Neural cell (in vitro differentiated cells): ENCODE measurements around the gene TRIM59. TPM values are rescaled to one million over a fixed set of nuclear protein-coding genes. Genes with fewer than 3 reads are reported as not detected.

ENCODE experiments used
- H2AFZ ChIP-seq: fragments of 200-600, 300-800 bp; sonication (generic), shearing (Covaris generic); 2 replicates; pipeline ENCODE4 v1.6.0; 2014; ENCODE audit warnings: low read depth, mild to moderate bottlenecking, antibody characterized with exemption, low read length, moderate library complexity
- H3F3A ChIP-seq: fragments of 200-600 bp; shearing (Covaris generic); 2 replicates; pipeline ENCODE4 v1.6.1; 2016; ENCODE audit warnings: mild to moderate bottlenecking, moderate library complexity, mixed read lengths, antibody characterized with exemption, low read length; ENCODE audit not compliant: insufficient read depth, poor library complexity, severe bottlenecking
- H3K27ac ChIP-seq: fragments of 200-600, 300-800 bp; sonication (generic), shearing (Covaris generic); 2 replicates; pipeline ENCODE4 v1.5.1; 2014; ENCODE audit warnings: mild to moderate bottlenecking, low read length, moderate library complexity
- H3K27me3 ChIP-seq: fragments of 300-800, 200-600 bp; sonication (generic), shearing (Covaris generic); 2 replicates; pipeline ENCODE4 v1.6.0; 2014; ENCODE audit warnings: mild to moderate bottlenecking, low read depth, low read length, moderate library complexity; ENCODE audit not compliant: insufficient read depth
- H3K36me3 ChIP-seq: fragments of 300-800, 200-600 bp; sonication (generic), shearing (Covaris generic); 2 replicates; pipeline ENCODE4 v1.5.1; 2014; ENCODE audit warnings: mild to moderate bottlenecking, antibody characterized with exemption, low read length, moderate library complexity; ENCODE audit not compliant: insufficient read depth
- H3K4me2 ChIP-seq: fragments of 300-800, 200-600 bp; sonication (generic), shearing (Covaris generic); 2 replicates; pipeline ENCODE4 v1.6.0; 2014; ENCODE audit warnings: mild to moderate bottlenecking, low read length
- H3K4me3 ChIP-seq: fragments of 300-800, 200-600 bp; sonication (generic), shearing (Covaris generic); 2 replicates; pipeline ENCODE4 v1.5.1; 2014; ENCODE audit warnings: mild to moderate bottlenecking, low read length, moderate library complexity
- H3K79me2 ChIP-seq: fragments of 200-600 bp; shearing (Covaris generic); replicated peaks from 2 replicates; pipeline ENCODE4 v1.6.0; 2014; ENCODE audit warnings: mild to moderate bottlenecking, low read length, moderate library complexity; ENCODE audit not compliant: insufficient read depth
- H3K9ac ChIP-seq: fragments of 300-800, 200-600 bp; sonication (generic), shearing (Covaris generic); 2 replicates; pipeline ENCODE4 v1.6.1; 2016; ENCODE audit warnings: mild to moderate bottlenecking, low read length, mixed read lengths
- H3K9me2 ChIP-seq: fragments of 200-600 bp; shearing (Covaris generic); 2 replicates; pipeline ENCODE4 v1.6.1; 2016; ENCODE audit warnings: mild to moderate bottlenecking, low read length, mixed read lengths; ENCODE audit not compliant: insufficient read depth
- H3K9me3 ChIP-seq: fragments of 200-600, 300-800 bp; sonication (generic), shearing (Covaris generic); 2 replicates; pipeline ENCODE4 v1.6.1; 2016; ENCODE audit warnings: mild to moderate bottlenecking, mixed run types, low read length, moderate library complexity, mixed read lengths
- H4K20me1 ChIP-seq: fragments of 200-600 bp; shearing (Covaris generic); 2 replicates; pipeline ENCODE4 v1.6.1; 2016; ENCODE audit warnings: mild to moderate bottlenecking, mixed run types; ENCODE audit not compliant: insufficient read depth
- CTCF ChIP-seq: fragments of 450-650 bp; IDR thresholded peaks from 2 replicates; pipeline ENCODE4 v1.5.1; 2014; ENCODE audit warnings: antibody characterized with exemption, mild to moderate bottlenecking, moderate library complexity; ENCODE audit not compliant: poor library complexity, severe bottlenecking
- EP300 ChIP-seq: fragments of 450-650 bp; conservative IDR thresholded peaks from 2 replicates; pipeline ENCODE4 v1.6.1; 2014; ENCODE audit warnings: antibody characterized with exemption, mild to moderate bottlenecking, moderate library complexity; ENCODE audit not compliant: poor library complexity, severe bottlenecking
- EZH2 ChIP-seq: fragments of 200-600, 300-800 bp; shearing (Covaris generic), sonication (generic); IDR thresholded peaks from 2 replicates; pipeline ENCODE4 v1.6.1; 2014; ENCODE audit warnings: antibody characterized with exemption, low read length, borderline replicate concordance, mild to moderate bottlenecking; ENCODE audit not compliant: insufficient read depth, poor library complexity, severe bottlenecking
- MXI1 ChIP-seq: fragments of 450-650 bp; conservative IDR thresholded peaks from 2 replicates; pipeline ENCODE4 v1.6.1; 2014; ENCODE audit warnings: antibody characterized with exemption, mild to moderate bottlenecking; ENCODE audit not compliant: poor library complexity, severe bottlenecking
- POLR2AphosphoS5 ChIP-seq: IDR thresholded peaks from 2 replicates; pipeline ENCODE4 v1.6.1; 2012
- RAD21 ChIP-seq: fragments of 450-650 bp; conservative IDR thresholded peaks from 2 replicates; pipeline ENCODE4 v1.6.1; 2014; ENCODE audit warnings: antibody characterized with exemption, mild to moderate bottlenecking, moderate library complexity
- REST ChIP-seq: IDR thresholded peaks from 2 replicates; pipeline ENCODE4 v1.6.1; 2012; ENCODE audit warnings: borderline replicate concordance
- SMC3 ChIP-seq: fragments of 450-650 bp; conservative IDR thresholded peaks from 2 replicates; pipeline ENCODE4 v1.6.1; 2014; ENCODE audit warnings: antibody characterized with exemption, mild to moderate bottlenecking, moderate library complexity; ENCODE audit not compliant: poor library complexity
- TAF1 ChIP-seq: IDR thresholded peaks from 2 replicates; pipeline ENCODE4 v1.6.1; 2012; ENCODE audit warnings: low read depth
- polyA plus RNA-seq: library from polyadenylated mRNA; depleted of rRNA; stranded (reverse); fragments of >200 nt; gene quantifications from 2 replicates; pipeline ENCODE4 v1.2.3, GENCODE V29; 2014

Gene TRIM59
- polyA plus RNA-seq, 1 donor from 2014 or later: 0.53 TPM

- TF ChIP-seq EP300 (no peak), REST (no peak), MXI1 (no peak), RAD21 (no peak), TAF1 (no peak), SMC3 (no peak), CTCF (no peak), POLR2AphosphoS5 (no peak)
- H3K9me3 ChIP-seq: no peaks in the 10 kb centered on the region
- no peak overlapping the region for H3K9ac ChIP-seq
- no peak overlapping the region for H3K27ac ChIP-seq
- no peaks in the 10 kb centered on the region for H3K36me3 ChIP-seq
- H3K4me3 ChIP-seq: no peak overlapping the region
- no peaks in the 10 kb centered on the region for H3K27me3 ChIP-seq
- no peak overlapping the region for H3K4me2 ChIP-seq
- H3K9me2 ChIP-seq: no peaks in the 10 kb centered on the region
- no peaks in the 10 kb centered on the region for H4K20me1 ChIP-seq
- peaks cover 43% of the 10 kb centered on the region for H3K79me2 ChIP-seq
- H2AFZ ChIP-seq: no peak overlapping the region
- no peaks in the 10 kb centered on the region for H3F3A ChIP-seq
Measured at GRCh38 chr3:160444411-160444810, 5.2 kb downstream of the TRIM59 start.

- Histone ChIP-seq H3K36me3 (no peaks in the 10 kb centered on the region), H2AFZ (no peak overlapping the region), H3K4me3 (no peak overlapping the region), H3F3A (no peaks in the 10 kb centered on the region), H3K9me2 (no peaks in the 10 kb centered on the region), H3K27ac (no peak overlapping the region), H3K9me3 (no peaks in the 10 kb centered on the region), H3K27me3 (no peaks in the 10 kb centered on the region), H3K4me2 (no peak overlapping the region), H3K9ac (no peak overlapping the region), H4K20me1 (no peaks in the 10 kb centered on the region), H3K79me2 (peaks cover 22% of the 10 kb centered on the region)
- TF ChIP-seq REST: no peak
- TF ChIP-seq MXI1: no peak
- TF ChIP-seq CTCF: no peak
- TF ChIP-seq TAF1: no peak
- TF ChIP-seq SMC3: no peak
- no peak for TF ChIP-seq POLR2AphosphoS5
- TF ChIP-seq EZH2: no peak
- TF ChIP-seq RAD21: no peak
- TF ChIP-seq EP300: no peak
Measured at GRCh38 chr3:160440687-160441086, 8.9 kb downstream of the TRIM59 start.
